CD4-positive, alpha-beta T cell treated with Interleukin-2 at 100 ng/mL for 4 hours (primary cell): ENCODE data around the gene HECTD1.
"Not testable (repeated sequence)": the region's sequence is repeated elsewhere in the genome, so short reads cannot be mapped to it uniquely, and the experiment has no call there.

Experiments
- DNase-seq: peaks from one replicate; pipeline ENCODE4 v3.0.0-alpha.2; 2020; ENCODE audit warnings: low spot score

Gene HECTD1

DNA sequence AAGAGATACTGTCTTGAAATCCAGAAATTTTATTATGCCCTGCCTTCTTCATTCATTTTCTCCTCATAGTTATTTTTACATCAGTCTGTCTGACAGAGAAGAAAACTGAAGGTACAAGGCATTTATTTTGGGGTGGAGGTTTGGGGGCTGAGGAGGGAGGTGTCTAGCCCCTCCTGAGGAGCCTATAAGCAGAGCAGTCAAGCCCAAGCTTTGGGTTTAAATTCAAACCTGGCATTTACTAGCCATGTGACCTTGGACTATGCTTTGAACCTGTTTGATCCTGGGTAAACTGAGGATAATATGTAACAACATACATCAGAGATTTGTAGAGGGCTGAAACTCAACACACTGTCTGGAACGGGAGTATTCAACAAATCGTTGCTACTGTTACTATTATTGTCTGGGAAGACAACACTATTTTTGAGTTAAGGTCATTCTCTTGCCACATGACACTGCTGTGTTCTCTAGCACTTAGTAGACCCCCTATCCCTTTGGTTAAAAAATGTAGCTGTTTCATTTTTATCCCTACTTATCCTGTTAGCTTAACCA is 115.4 kb downstream of the HECTD1 start:
- no peak for DNase-seq

DNA sequence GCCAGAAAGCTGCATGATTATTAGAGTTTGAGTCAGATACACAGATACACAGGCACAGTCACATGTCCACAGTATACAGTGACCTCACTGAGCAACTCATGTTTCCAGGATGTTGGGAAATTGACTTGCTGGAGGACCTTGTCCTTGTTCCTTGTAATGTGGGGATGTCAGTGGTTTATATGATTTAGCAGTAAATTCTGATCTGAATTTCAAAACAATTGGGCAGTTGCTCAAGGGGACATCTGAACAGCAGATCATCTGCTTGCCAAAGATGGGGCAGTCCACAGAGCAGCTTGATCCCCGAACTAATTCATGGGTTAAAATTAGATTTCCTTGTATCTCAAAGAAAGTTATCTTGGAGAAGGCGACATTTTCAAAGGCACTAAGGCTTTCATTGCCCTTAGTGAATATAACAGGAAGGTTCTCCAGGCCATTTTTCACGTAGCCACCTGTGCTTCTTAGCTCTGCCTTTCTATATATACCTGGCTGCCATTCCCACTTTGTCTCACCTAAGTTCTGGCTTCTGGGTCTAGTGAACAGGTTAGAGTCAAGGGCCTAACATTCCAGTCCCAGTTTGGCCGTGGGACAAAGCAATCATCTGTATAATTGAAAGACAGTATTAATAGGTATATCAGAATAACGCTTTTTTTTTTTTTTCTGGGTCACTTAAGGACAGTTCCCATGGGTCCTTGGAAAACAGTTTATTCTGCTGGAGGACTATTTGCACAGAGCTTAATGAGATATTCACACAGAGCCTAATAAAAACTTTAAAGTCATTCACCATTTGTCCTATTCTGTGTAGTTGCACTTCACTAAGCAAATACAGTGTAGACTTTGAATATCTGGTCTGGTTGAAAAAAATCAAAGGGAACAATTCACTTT is 116.5 kb downstream of the HECTD1 start:
- DNase-seq = no peak

DNA sequence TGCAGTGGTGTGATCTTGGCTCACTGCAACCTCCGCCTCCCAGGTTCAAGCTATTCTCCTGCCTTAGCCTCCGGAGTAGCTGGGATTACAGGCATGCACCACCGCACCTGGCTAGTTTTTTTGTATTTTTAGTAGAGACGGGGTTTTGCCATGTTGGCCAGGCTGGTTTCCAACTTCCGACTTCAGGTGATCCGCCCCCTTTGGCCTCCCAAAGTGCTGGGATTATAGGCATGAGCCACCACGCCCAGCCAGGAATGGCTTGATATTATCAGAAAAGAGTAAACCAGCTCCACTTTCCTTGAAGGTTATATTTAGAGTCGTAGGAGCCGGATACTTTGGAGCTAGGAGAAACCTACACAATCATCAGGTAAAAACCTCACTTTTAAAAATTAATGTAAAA is 121.1 kb downstream of the HECTD1 start:
- not testable (repeated sequence) for DNase-seq

DNA sequence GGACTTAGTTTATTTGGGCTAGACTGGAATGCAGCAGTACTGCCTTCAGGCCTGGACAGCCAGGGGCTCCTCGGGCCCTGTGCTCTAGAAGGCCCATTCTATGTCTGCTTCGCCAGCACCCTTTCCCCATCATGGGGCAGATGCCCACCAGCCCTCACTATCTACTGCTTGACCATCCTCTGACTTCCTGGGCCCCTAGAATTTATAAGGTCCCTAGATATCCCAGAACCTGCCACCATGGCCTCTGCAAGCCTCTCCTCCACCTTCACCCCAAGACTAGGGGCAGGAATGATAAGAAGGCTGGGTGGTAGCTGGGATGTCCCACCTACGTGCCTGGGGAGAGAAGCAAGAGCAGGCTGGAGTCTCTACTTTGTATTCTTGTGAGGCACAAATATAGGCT is 122.6 kb downstream of the HECTD1 start:
- DNase-seq = no peak

DNA sequence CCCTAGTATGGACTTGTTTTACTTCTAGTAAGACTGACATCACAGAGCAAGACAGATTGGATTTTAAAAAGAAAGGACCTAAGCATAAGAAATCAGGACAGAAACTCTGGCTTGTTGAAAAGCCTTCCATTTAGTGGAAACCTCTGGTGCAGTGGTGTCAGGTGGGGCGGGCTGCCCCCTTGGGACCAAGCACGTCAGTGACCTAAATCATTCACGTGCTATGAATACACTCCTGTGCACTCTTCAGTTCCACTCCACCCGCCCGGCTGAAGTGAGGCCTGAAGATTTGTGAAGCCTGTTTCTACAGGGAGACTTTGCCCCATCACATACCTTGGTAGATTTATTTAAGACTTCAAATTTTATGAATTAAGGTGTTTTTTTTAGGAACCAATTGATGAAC is 123.2 kb downstream of the HECTD1 start:
- DNase-seq = no peak

DNA sequence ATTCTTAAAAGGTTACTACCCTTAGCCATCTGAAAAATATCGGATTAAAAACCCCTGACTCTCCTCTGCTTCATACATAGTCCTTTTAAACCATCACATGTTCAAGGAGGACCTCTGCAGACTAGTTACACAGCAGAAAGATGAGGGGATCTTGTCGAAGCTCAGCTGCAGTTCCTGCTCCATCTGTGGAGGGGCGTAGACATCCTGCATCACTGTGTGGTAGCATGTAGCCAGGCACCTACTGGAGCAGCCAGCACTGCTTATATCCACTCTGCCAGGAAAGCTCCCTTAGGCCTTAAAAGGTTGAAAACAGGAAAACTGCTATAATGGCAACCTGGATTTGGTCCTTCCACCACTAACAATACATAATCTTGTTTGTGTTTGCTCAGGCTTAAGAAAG is 123.8 kb downstream of the HECTD1 start:
- DNase-seq = no peak

DNA sequence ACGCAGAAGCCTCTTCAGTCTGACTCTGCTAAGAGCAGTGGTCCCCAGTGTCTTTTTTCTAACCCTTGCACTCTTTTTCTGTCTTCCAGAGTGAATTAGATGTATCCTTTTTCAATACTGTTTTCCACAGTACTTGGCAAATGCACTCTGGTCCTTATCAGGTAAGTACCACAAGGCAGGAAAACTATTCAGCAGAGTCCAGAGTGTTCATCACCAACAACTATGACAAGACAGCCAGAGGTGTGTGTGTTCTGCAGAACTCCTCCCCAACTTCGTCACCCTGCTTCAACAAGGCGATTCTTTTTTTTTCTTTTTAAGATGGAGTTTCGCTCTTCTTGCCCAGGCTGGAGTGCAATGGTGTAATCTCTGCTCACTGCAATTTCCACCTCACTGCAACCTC is 127.1 kb downstream of the HECTD1 start:
- DNase-seq = no peak

DNA sequence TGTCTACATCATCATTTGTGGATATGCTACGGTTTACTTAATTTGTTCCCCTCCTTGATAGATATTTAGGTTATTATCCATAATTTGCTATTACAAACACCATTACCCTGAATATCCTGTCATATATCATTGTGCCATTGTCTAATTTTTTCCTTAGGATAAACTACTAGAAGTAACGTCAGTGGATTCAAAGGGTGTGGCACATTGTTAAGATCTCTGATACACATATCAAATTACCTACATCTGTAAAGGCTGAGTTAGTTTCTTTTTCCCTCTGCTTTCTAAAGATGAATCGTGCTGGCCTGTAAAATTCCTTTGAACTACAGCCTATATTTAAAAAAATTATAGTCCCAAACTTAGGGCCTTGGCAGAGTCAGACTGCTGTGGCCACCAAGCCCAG is 127.5 kb downstream of the HECTD1 start:
- DNase-seq = no peak

DNA sequence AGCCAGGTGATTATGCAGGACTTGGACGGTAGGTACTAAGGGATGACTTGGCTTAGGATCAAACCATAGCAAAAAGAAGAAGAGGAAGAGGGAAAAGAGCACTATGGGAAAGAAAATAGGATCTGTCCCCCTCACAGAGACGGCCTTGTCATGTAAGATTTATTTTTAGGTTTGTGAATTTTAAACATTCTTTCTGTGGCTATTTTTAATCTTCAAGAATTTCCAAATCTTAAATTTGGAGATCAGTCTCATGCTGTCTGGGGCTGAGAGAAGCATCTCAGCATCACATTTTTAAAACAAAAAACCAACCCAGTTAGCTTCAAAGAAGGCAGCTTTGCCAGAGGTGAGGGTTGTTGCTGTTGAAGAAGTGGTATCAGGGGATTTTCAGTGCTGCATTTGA is 128.8 kb downstream of the HECTD1 start:
- no peak for DNase-seq

DNA sequence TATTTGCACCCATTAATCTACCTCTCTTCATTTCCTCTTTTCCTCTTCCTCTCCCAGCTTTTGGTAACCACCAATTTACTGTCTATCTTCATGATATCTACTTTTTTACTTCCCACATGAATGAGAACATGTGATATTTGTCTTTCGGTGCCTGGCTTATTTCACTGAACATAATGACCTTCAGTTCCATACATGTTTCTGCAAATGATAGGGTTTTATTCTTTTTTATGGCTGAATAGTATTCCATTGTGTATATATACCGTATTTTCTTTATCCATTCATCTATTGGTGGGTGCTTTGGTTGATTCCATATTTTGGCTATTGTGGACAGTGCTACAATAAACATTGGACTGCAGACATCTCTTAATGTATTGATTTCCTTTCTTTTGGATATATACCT is 132.4 kb downstream of the HECTD1 start:
- no peak for DNase-seq

DNA sequence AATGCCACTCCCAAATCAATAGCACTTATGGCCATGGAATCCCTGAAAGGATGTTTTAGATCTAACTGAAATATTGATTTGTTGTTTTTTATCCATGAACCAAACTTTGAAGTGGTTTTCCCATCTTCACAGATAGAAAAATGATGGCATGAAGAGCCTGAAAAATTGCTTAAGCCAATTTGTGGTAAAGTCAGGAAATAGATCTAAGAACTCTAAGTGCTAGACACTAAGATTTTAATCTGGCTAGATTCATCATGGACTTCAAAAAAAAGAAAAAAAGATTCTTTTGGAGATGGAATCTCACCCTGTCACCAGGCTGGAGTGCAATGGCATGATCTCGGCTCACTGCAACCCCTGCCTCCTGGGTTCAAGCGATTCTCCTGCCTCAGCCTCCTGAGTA is 136.4 kb downstream of the HECTD1 start:
- no peak for DNase-seq

DNA sequence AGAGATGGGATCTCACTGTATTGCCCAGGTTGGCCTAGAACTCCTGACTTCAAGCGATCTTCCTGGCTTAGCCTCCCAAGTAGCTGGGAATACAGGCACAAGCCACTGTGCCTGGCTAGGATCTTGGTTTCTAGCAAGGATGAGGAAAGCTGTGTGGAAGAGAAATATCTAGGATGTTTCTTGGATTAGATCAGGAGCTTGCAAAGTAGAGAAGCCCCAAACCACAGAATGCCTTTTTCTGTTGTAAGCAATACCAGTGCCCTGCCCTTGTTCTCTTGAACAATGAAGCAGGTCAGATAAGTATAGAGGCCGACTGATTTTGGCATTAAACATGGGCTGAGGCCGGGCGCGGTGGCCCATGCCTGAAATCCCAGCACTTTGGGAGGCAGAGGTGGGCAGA is 137.2 kb downstream of the HECTD1 start:
- no peak for DNase-seq

DNA sequence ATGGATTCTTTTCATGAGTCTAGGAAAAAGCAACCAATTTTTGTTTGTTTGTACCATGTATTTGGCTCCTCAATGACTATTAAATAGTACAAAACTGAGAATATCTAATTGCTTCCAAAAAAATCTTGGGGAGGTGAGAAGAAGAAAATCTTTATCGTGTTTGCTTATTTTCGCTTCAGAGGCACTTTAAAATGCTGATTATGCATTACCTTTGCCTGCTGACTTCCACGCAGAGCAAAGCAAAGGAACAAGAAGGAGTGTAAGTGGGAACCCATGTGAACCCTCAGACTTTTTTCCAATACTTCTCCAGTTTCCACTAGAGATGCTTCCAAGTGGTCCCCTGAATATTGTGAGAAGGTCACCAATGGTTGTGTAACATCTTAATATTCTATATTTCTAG is 138.2 kb downstream of the HECTD1 start:
- no peak for DNase-seq

DNA sequence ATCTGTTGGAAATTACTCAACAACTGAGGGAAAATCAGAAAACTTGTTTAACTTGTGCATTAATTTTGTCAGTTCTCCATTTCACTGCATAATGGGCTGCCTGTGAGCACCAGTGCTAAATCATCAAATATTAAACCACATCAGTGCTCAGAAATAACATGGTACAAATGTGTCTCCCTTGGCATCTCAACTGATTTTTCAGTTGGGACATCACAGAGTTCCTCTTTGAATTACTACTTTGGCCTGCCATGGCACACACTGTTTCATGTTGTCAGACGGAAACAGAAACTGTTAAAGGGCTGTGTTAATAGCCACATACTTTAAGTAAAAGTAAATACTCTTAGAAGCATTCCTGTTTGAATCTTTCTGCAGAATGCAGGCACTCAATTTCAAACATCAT is 139.4 kb downstream of the HECTD1 start:
- DNase-seq = no peak

DNA sequence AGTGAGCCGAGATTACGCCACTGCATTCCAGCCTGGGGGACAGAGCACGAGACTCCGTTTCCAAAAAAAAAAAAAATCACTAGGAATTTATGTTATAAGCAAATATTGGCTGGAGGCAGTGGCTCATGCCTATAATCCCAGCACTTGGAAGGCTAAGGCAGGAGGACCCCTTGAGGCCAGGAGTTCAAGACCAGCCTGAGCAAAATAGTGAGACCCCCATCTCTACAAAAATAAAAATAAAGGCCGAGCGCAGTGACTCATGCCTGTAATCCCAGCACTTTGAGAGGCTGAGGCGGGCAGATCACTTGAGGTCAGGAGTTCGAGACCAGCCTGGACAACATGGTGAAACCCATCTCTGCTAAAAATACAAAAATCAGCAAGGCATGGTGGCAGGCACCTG is 144.7 kb downstream of the HECTD1 start:
- not testable (repeated sequence) for DNase-seq

DNA sequence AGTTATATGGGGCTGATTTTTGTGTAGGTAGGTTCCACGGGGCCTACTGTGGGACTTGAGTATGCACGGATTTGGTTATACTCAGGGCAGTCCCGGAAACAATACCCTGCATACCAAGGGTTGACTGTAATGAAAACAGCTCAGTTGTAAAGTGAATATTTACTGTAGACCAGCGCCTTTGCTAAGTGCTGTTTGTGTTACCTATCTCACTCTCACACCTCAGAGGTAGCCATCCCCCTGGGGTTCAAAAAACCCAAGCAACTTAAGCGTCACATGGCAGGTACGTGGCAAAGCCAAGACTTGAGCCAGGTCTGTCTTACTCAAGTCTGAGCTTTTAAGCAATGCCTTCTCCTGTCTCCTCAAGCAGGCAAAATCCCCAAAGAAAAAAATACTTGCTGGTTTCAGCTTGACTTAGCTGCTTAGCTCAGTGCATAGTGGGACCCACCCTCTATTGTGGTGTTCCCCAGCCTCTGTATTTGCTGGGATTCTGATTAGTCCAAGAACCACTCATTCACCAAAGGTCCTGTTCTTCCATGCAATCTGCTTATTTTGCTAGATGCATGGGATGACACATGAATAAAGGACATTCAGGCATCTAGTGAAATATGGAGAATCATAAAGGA is 147.2 kb downstream of the HECTD1 start:
- DNase-seq = no peak

DNA sequence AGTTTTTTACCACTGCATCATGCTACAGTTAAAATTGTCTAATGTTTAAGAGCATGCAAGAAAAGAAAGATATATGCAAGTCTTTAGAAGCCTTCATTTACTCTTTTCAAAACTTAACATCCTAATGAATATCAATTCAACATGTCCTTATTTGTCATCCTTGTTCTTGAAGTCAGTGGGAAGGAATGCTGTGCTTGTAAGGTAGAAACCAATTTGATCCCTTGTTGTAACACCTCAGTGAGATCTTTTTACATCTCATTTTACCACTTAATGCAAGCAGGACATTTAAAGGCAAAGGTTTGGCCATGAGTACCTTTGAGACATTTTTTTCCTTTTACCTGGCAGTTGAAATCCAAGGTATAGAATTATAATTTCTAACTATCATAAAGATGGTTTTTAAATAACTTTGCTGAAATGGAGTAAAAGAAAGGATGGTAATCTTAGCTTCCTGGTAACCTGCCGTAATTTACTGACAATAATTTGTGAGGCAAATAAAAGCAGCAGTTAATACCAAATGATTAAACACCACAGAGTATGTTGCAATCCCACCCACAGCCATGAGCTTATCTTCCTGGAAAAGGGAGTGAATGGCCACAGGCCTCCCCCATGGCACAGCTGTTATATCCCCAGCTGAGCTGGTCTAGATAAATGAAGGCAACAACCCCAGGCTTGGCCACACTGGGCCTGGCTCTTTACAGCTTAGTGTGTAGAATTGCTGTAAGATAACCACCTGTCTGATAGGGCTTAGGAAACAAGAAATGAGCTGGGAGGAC is 148.3 kb downstream of the HECTD1 start:
- no peak for DNase-seq

DNA sequence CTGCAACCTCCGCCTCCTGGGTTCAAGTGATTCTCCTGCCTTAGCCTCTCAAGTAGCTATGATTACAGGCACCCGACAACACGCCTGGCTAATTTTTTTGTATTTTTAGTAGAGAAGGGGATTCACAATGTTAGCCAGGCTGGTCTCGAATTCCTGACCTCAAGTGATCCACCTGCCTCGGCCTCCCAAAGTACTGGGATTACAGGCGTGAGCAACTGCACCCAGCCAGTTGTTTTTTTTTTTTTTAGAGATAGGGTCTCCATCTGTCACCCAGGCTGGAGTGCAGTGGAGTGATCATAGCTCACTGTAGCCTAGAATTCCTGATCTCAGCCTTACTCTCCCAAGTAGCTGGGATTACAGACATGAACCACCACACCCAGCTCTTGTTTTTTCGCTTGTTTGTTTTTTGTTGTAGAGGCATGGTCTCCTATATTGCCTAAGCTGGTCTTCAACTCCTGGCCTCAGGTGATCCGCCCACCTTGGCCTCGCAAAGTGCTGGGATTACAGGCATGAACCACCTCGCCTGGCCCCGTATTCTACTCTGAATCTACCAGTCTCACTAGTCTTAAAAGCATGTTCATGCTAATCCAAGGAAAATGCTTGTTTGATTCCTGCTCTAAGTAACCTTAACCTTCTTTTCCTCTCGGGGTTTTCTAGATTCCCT is 149.8 kb downstream of the HECTD1 start:
- no peak for DNase-seq

DNA sequence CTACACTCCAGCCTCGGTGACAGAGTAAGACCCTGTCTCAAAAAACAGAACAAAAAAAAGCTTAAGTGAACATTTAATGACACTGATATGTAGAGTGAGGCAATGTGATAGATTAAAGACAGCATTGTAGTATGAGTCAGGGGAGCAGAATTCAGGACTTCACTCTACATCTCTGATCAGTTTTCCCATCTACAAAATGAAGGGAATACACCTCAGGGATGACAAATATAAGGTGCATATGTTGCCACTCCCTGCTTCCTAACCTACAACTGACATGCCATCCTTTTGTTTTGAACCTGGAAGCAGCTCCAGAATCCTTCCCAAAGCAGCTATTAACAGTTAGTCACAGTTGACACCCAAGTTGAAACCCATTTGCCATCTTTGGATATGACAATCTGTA is 150.6 kb downstream of the HECTD1 start:
- no peak for DNase-seq

DNA sequence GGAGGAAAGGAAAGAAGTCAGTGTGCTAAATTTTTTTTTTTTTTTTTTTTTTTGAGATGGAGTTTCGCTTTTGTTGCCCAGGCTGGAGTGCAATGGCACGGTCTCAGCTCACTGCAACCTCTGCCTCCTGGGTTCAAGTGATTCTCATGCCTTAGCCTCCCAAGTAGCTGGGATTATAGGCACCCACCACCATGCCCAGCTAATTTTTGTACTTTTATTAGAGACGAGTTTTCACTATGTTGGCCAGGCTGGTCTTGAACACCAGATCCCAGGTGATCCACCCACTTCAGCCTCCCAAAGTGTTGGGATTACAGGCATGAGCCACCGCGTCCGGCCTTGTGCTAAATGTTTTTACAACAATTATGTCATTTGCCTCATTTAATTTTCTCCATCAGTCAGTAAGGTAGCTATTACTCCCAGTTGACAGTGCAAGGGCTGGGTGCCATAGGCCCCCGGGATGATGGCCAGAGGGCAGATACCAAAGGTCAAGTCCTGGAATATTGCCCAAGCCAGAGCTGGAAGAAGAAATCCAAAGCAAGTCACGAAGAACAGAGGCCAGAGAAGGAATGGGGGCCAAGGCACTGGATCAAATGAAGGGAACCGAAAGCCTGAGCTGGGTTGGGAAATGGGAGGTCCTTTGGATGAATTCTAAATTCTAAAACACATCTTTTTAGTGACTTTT is 154.5 kb downstream of the HECTD1 start:
- not testable (repeated sequence) for DNase-seq

DNA sequence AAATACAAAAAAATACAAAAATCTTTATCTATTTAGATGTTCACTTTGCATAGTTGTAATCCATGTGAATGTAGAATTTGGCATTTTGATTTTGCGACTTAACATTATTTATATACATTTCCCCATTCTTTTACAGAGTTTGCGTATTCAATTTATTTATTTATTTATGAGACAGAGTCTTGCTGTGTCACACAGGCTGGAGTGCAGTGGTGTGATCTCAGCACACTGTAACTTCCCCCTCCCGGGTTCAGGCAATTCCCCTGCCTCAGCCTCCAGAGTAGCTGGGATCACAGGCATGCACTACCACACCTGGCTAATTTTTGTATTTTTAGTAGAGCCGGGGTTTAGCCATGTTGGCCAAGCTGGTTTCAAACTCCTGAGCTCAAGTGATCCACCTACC is 156.1 kb downstream of the HECTD1 start:
- DNase-seq = no peak

DNA sequence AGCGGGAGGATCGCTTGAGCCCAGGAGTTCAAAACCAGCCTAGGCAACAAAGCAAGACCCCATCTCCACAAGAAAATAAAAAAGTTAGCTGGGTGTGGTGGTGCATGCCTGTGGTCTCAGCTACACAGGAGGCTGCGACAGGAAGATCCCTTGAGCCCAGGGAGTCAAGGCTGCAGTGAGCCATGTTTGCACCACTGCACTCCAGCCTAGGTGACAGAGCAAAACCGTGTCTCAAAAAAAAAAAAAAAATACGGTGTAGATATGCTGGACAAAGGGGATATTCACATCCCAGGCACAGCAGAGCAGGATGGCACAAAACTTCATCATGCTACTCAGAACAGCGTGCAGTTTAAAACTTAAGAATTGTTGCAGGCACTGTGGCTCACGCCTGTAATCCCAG is 156.6 kb downstream of the HECTD1 start:
- DNase-seq = no peak
